Measurements from ENCODE around the gene INO80C.

DNA sequence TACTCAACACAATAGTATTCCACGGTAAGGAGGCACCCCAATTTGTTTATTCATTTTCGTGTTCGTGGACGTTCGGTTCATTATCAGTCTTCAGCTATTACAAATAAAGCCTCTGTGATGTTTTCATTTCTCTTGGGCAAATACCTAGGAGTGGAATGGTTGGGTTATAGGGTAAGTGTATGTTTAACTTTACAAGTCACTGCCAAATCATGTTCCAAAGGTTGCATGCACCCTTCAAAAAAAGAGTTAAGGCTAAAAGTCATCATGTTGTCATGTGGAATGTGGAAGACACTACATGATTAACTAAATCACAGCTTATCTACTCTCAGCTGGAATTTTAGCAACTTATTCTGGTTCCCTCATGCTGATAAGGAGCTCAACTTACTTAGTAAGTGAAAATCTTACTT, 15.8 kb downstream of the INO80C start:
- TF ChIP-seq, protein P1, sequence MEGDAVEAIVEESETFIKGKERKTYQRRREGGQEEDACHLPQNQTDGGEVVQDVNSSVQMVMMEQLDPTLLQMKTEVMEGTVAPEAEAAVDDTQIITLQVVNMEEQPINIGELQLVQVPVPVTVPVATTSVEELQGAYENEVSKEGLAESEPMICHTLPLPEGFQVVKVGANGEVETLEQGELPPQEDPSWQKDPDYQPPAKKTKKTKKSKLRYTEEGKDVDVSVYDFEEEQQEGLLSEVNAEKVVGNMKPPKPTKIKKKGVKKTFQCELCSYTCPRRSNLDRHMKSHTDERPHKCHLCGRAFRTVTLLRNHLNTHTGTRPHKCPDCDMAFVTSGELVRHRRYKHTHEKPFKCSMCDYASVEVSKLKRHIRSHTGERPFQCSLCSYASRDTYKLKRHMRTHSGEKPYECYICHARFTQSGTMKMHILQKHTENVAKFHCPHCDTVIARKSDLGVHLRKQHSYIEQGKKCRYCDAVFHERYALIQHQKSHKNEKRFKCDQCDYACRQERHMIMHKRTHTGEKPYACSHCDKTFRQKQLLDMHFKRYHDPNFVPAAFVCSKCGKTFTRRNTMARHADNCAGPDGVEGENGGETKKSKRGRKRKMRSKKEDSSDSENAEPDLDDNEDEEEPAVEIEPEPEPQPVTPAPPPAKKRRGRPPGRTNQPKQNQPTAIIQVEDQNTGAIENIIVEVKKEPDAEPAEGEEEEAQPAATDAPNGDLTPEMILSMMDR (conservative IDR thresholded peaks at IDR 0.05; ENCODE audit: low read depth, low read length) = no peak
- TF ChIP-seq CEBPB (IDR thresholded peaks at IDR 0.05; ENCODE audit: low read depth, low read length) (no peak), POLR2A (IDR thresholded peaks at IDR 0.05; ENCODE audit: low read depth, low read length) (no peak)

Measured in IMR-90 (cell line).